ENCODE results near the gene SLC35A3.

SLC35A3 gene

GRCh38 chr1:99992044-99992722 is 22.4 kb downstream of the SLC35A3 start:
- Histone ChIP-seq H3K4me1 (peaks cover 0 to 5% (median 0%) of the 10 kb centered on the region in 4 donors), H3K36me3 (peaks cover 0 to 40% (median 28%) of the 10 kb centered on the region in 3 donors), H3K4me3 (no peak overlapping the region), H3K9me3 (peaks cover 0 to 14% (median 0%) of the 10 kb centered on the region in 3 donors), H3K27ac (no peak overlapping the region), H3K27me3 (no peaks in the 10 kb centered on the region)
- DNase-seq: no peak
- TF ChIP-seq CTCF (IDR thresholded peaks at IDR 0.05): no peak
- intact Hi-C loops (cut with DNase I; ENCODE audit: low total_unique reads): no loop called here

- intact Hi-C loops (cut with DNase I; ENCODE audit: low total_unique reads): no loop called here
These were observed 23.1 kb downstream of the SLC35A3 start for GRCh38 chr1:99992760-99993467.

GRCh38 chr1:99993468-99993845 is 23.7 kb downstream of the SLC35A3 start:
- Histone ChIP-seq H3K27ac (no peak overlapping the region), H3K4me1 (peaks cover 0 to 5% (median 0%) of the 10 kb centered on the region in 4 donors), H3K27me3 (no peaks in the 10 kb centered on the region), H3K9me3 (peaks cover 0 to 14% (median 0%) of the 10 kb centered on the region in 3 donors), H3K36me3 (peaks cover 0 to 40% (median 28%) of the 10 kb centered on the region in 3 donors), H3K4me3 (no peak overlapping the region)
- no peak for TF ChIP-seq CTCF (IDR thresholded peaks at IDR 0.05)
- no peak for DNase-seq
- intact Hi-C loops (cut with DNase I; ENCODE audit: low total_unique reads): no loop called here

More at GRCh38 chr1:99992760-99993467, 23.1 kb downstream of the SLC35A3 start:
- Histone ChIP-seq H3K9me3 (peaks cover 0 to 14% (median 0%) of the 10 kb centered on the region in 3 donors), H3K27ac (no peak overlapping the region), H3K36me3 (peaks cover 0 to 40% (median 28%) of the 10 kb centered on the region in 3 donors), H3K27me3 (no peaks in the 10 kb centered on the region), H3K4me1 (peaks cover 0 to 5% (median 0%) of the 10 kb centered on the region in 4 donors), H3K4me3 (no peak overlapping the region)
- no peak for TF ChIP-seq CTCF (IDR thresholded peaks at IDR 0.05)
- DNase-seq: no peak

GRCh38 chr1:99994496-99994895 is 24.7 kb downstream of the SLC35A3 start:
- H3K27me3 ChIP-seq: no peaks in the 10 kb centered on the region
- no peak overlapping the region for H3K27ac ChIP-seq
- no peak for DNase-seq
- peaks cover 0 to 5% (median 0%) of the 10 kb centered on the region in 4 donors for H3K4me1 ChIP-seq
- H3K4me3 ChIP-seq: no peak overlapping the region
- TF ChIP-seq CTCF (IDR thresholded peaks at IDR 0.05): no peak
- intact Hi-C loops (cut with DNase I; ENCODE audit: low total_unique reads): no loop called here
- peaks cover 0 to 40% (median 28%) of the 10 kb centered on the region in 3 donors for H3K36me3 ChIP-seq
- H3K9me3 ChIP-seq: peaks cover 0 to 14% (median 0%) of the 10 kb centered on the region in 3 donors

GRCh38 chr1:99996951-99997350 is 27.2 kb downstream of the SLC35A3 start:
- H3K27ac ChIP-seq: no peak overlapping the region
- H3K4me3 ChIP-seq: no peak overlapping the region
- no peak for DNase-seq
- peaks cover 0 to 5% (median 0%) of the 10 kb centered on the region in 4 donors for H3K4me1 ChIP-seq
- intact Hi-C loops (cut with DNase I; ENCODE audit: low total_unique reads): no loop called here
- peaks cover 0 to 8% (median 0%) of the 10 kb centered on the region in 3 donors for H3K9me3 ChIP-seq
- no peak for TF ChIP-seq CTCF (IDR thresholded peaks at IDR 0.05)
- H3K27me3 ChIP-seq: no peaks in the 10 kb centered on the region
- H3K36me3 ChIP-seq: peaks cover 6 to 29% (median 14%) of the 10 kb centered on the region in 3 donors

All from tibial artery (tissue), 4 donors.